ENCODE results near the gene COPS3. TPM values are rescaled to one million over a fixed set of nuclear protein-coding genes. Genes with fewer than 3 reads are reported as not detected.

Gene COPS3
- total and polyA plus RNA-seq, 2 of the 8 experiments (the other 6 are each of a cell fraction or from before 2014, with no cell fraction given), result 82.9 to 110 TPM

- TF ChIP-seq SAP30 (IDR thresholded peaks at IDR 0.05; ENCODE audit: insufficient read depth, insufficient replicate concordance, low read length), result peak; percentile 38
- no peak for TF ChIP-seq BRCA1 (IDR thresholded peaks at IDR 0.05; ENCODE audit: low read depth, low read length)
- no peak for TF ChIP-seq FOSL1 (IDR thresholded peaks at IDR 0.05; ENCODE audit: insufficient read depth, low read depth, low read length)
- no peak; the same call in 1 of the 2 replicates for TF ChIP-seq MAX (IDR thresholded peaks at IDR 0.05)
- no peak for TF ChIP-seq TAF7 (optimal IDR thresholded peaks at IDR 0.05; ENCODE audit: borderline replicate concordance, low read depth, low read length)
- TF ChIP-seq SP1 (IDR thresholded peaks at IDR 0.05; ENCODE audit: low read depth, low read length), result no peak
- no peak; the same call in 1 of the 2 replicates for TF ChIP-seq SP4 (IDR thresholded peaks at IDR 0.05; ENCODE audit: low read length)
- no peak for TF ChIP-seq CBX5 (IDR thresholded peaks at IDR 0.05; ENCODE audit: low read depth, low read length)
- TF ChIP-seq TAF1 (IDR thresholded peaks at IDR 0.05; ENCODE audit: low read depth, low read length), result peak; percentile 76
- TF ChIP-seq RFX5 (IDR thresholded peaks at IDR 0.05; ENCODE audit: borderline replicate concordance, low read depth, low read length), result no peak
- peak in 1 of 2 experiments; percentile 76; a peak in 1 of 4 replicates for TF ChIP-seq HDAC2 (IDR thresholded peaks at IDR 0.05; ENCODE audit: borderline replicate concordance in 1 of 2, low read depth in 2 of 2, low read length in 2 of 2)
Measured at GRCh38 chr17:17300624-17301568, 19.9 kb upstream of the COPS3 start (continued).
